Common myeloid progenitor, CD34-positive (primary cell): ENCODE data around the gene PIANP.
A peak's percentile ranks its signal among the peaks of the same experiment; 100 is the strongest.
"Not testable (repeated sequence)": the region's sequence is repeated elsewhere in the genome, so short reads cannot be mapped to it uniquely, and the experiment has no call there.

Experiments used
- CTCF ChIA-PET: fragments of 350-600 bp; sonication (Branson Sonifier 250); formaldehyde crosslinking; loops from one replicate; lab custom pipeline; 2021; ENCODE audit warnings: antibody characterized with exemption; lab: Charles Lee
- POLR2A ChIA-PET: fragments of 350-600 bp; sonication (Branson Sonifier 250); formaldehyde crosslinking; loops from one replicate; lab custom pipeline; 2021; ENCODE audit warnings: antibody characterized with exemption; lab: Charles Lee
- DNase-seq, 3 donors: peaks; one replicate each; pipeline versions ENCODE4 v3.0.0 to v3.0.0-alpha.2; 2013
- H3K27ac ChIP-seq, 2 experiments: 1 replicate in 1 of 2; 2 replicates in 1 of 2; pipeline ENCODE4 v1.7.0; 2013; ENCODE audit warnings: inconsistent platforms in 2 of 2, low read length in 2 of 2, mild to moderate bottlenecking in 2 of 2, low read depth in 1 of 2, moderate library complexity in 1 of 2; ENCODE audit not compliant: severe bottlenecking in 2 of 2, insufficient read depth in 1 of 2, poor library complexity in 1 of 2
- H3K27me3 ChIP-seq, 5 experiments: replicated peaks in 2 of 5; 1 replicate in 3 of 5; 2 replicates in 2 of 5; pipeline versions ENCODE4 v1.6.1 to v1.7.0; 2013; ENCODE audit warnings: low read length in 4 of 5, mild to moderate bottlenecking in 2 of 5, moderate library complexity in 2 of 5, inconsistent platforms in 1 of 5; ENCODE audit not compliant: insufficient read depth in 5 of 5, control insufficient read depth in 4 of 5
- H3K36me3 ChIP-seq, 4 experiments: 1 replicate in 2 of 4; 2 replicates in 2 of 4; pipeline versions ENCODE4 v1.6.1 to v1.7.0; 2013; ENCODE audit warnings: low read length in 3 of 4, control low read depth in 1 of 4, mild to moderate bottlenecking in 1 of 4; ENCODE audit not compliant: control insufficient read depth in 4 of 4, insufficient read depth in 4 of 4
- H3K4me1 ChIP-seq, 4 experiments: 1 replicate in 3 of 4; 2 replicates in 1 of 4; pipeline versions ENCODE4 v1.6.1 to v1.7.1; 2013; ENCODE audit warnings: low read length in 3 of 4, mild to moderate bottlenecking in 3 of 4, control low read depth in 1 of 4, inconsistent platforms in 1 of 4, moderate library complexity in 1 of 4; ENCODE audit not compliant: control insufficient read depth in 4 of 4, insufficient read depth in 4 of 4; ENCODE audit errors: control extremely low read depth in 1 of 4
- H3K4me3 ChIP-seq, 7 experiments: 1 replicate in 4 of 7; 2 replicates in 3 of 7; pipeline versions ENCODE4 v1.5.1 to v1.7.0; 2013; ENCODE audit warnings: mild to moderate bottlenecking in 7 of 7, low read length in 6 of 7, moderate library complexity in 6 of 7, inconsistent platforms in 2 of 7, low read depth in 2 of 7, control low read depth in 1 of 7; ENCODE audit not compliant: insufficient read depth in 4 of 7, control insufficient read depth in 1 of 7; ENCODE audit errors: extremely low read depth in 1 of 7
- H3K9me3 ChIP-seq, 5 experiments: 1 replicate in 4 of 5; 2 replicates in 1 of 5; pipeline versions ENCODE4 v1.6.1 to v1.7.1; 2013; ENCODE audit warnings: low read length in 4 of 5, mild to moderate bottlenecking in 2 of 5, inconsistent platforms in 1 of 5, low read depth in 1 of 5, moderate library complexity in 1 of 5; ENCODE audit not compliant: control insufficient read depth in 4 of 5, insufficient read depth in 2 of 5; ENCODE audit errors: control extremely low read depth in 1 of 5
- WGBS: methylation state at CpG from one replicate; pipeline ENCODE4 v1.1.5; 2013; ENCODE audit not compliant: insufficient coverage; 5-methylcytosine and 5-hydroxymethylcytosine counted together

The PIANP gene

DNA sequence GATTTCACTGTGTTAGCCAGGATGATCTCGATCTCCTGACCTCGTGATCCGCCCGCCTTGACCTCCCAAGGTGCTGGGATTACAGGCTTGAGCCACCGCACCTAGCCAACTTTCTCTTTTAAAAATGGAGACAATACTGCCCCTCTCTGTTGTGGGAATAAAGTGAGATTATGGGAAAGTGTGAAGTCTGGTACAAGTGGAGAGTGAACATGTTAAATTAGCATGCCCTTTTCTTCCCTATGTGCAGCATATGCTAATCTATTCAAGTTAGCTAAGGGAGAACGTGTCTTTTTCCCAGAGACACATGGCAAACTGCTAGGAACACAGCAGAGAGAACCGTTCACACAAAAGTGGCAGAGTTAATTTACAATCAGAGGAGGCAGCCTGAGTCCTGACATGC is 24.7 kb upstream of the PIANP start:
- ChIA-PET CTCF (interaction anchor here (1.2 to 3.8 kb wide), 7 partner anchors 8 to 147 kb away, joined by 3 to 26 read pairs (median 6); partner anchors contain the start of genes MLF2 and SPSB2), POLR2A (no interaction called here)
- Histone ChIP-seq H3K36me3 (peaks cover 5 to 34% (median 31%) of the 10 kb centered on the region in 4 experiments), H3K4me1 (peaks cover 8 to 23% (median 13%) of the 10 kb centered on the region in 4 experiments), H3K27ac (no peak overlapping the region), H3K9me3 (no peaks in the 10 kb centered on the region), H3K4me3 (no peak overlapping the region), H3K27me3 (no peaks in the 10 kb centered on the region)
- DNase-seq, result no peak
- 91% methylated on average over 3 of the region's 7 CpGs for WGBS

DNA sequence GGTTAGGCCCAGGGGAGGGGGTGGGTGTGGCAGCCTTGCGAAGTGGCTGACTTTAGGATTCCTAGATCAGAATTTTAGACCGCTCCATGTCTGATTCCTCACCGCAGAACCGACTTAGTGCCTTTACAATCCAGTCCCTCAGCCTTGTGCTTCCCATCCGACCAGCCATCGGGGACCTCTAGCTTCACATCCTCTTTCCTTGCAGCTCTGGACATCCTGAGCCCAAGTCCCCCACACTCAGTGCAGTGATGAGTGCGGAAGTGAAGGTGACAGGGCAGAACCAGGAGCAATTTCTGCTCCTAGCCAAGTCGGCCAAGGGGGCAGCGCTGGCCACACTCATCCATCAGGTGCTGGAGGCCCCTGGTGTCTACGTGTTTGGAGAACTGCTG is 23.8 kb upstream of the PIANP start:
- ChIA-PET CTCF (interaction anchor here (0.6 to 3.8 kb wide), 10 partner anchors 9 to 173 kb away, joined by 3 to 26 read pairs (median 6); partner anchors contain the start of genes MLF2 and ZNF384), POLR2A (interaction anchor here (0.6 to 2.0 kb wide), 7 partner anchors 21 to 68 kb away, joined by 3 to 33 read pairs (median 4); partner anchors contain the start of genes MLF2 and ZNF384)
- peak overlapping the region; percentile 40 to 87 for H3K27ac ChIP-seq
- no peaks in the 10 kb centered on the region for H3K9me3 ChIP-seq
- H3K36me3 ChIP-seq, result peaks cover 5 to 24% (median 21%) of the 10 kb centered on the region in 4 experiments
- H3K27me3 ChIP-seq, result no peaks in the 10 kb centered on the region
- no peak for DNase-seq
- H3K4me3 ChIP-seq, result peak overlapping the region; percentile 28 to 91 (median 71)
- H3K4me1 ChIP-seq, result peaks cover 8 to 23% (median 13%) of the 10 kb centered on the region in 4 experiments
- WGBS, result 1% methylated on average over 9 of the region's 10 CpGs

DNA sequence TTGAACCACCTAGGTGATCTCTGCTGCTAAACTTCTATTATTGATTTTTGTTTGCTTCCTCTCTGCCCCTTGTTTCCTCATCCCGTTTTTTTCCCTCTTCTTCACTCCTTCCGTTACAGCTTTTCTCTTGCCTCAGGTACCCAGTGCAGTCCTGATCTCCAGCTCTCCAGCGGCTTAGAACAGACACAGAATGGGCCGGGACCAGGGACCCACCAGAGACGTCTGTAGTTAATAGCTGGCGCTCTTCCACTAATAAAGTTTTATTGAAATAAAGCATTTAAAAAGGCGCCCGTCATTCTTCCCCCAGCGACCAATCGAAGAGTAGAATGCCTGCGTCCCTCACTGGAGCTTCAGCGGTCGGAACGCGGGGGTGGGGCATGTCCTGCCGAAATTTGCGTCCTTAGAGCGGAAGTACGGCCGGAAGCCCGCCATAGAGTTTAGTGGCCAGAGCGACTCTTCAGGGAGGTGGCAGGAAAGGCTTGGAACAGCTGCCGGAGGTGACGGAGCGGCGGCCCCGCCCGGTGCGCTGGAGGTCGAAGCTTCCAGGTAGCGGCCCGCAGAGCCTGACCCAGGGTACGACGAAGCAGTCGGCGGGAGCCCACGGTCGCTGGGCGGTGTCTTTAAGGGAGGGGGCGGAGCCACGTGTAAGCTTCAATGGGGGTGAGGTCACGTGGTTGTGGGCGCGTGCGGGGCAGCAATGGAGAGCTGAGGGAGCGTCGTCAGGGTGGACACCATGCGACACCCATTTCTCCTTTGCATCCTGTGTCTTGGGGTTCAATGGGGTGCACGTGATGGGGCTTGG is 23.2 kb upstream of the PIANP start, which contains the start of gene COPS7A:
Gene COPS7A, plus strand, starts transcription at position 440 of the 802 bp plus-strand sequence. CDS start 611 bp downstream, outside the sequence.
- Histone ChIP-seq H3K4me1 (peaks cover 8 to 23% (median 13%) of the 10 kb centered on the region in 4 experiments), H3K27ac (peak within 1 kb of the TSS; percentile 51 to 87), H3K4me3 (peak within 1 kb of the TSS; percentile 37 to 91 (median 75)), H3K9me3 (no peaks in the 10 kb centered on the region), H3K27me3 (no peaks in the 10 kb centered on the region), H3K36me3 (peaks cover 5 to 18% (median 15%) of the 10 kb centered on the region in 4 experiments)
- WGBS, result under 1% methylated on average over 45 of the region's 49 CpGs
- ChIA-PET POLR2A (interaction anchor here (0.6 to 2.0 kb wide), 7 partner anchors 22 to 253 kb away, joined by 3 to 33 read pairs (median 4); partner anchors contain the start of genes MLF2, VAMP1 and ZNF384), CTCF (interaction anchor here (0.6 to 3.8 kb wide), 13 partner anchors 9 to 174 kb away, joined by 3 to 26 read pairs (median 3); partner anchors contain the start of genes MLF2 and ZNF384)
- DNase-seq, result peak; percentile 99 to 100 (median 100)

- H3K4me3 ChIP-seq, result peak overlapping the region in 2 of 7 experiments; percentile 75 to 91
- DNase-seq, result no peak
Measured at GRCh38 chr12:6722863-6723262, 22.2 kb upstream of the PIANP start.

DNA sequence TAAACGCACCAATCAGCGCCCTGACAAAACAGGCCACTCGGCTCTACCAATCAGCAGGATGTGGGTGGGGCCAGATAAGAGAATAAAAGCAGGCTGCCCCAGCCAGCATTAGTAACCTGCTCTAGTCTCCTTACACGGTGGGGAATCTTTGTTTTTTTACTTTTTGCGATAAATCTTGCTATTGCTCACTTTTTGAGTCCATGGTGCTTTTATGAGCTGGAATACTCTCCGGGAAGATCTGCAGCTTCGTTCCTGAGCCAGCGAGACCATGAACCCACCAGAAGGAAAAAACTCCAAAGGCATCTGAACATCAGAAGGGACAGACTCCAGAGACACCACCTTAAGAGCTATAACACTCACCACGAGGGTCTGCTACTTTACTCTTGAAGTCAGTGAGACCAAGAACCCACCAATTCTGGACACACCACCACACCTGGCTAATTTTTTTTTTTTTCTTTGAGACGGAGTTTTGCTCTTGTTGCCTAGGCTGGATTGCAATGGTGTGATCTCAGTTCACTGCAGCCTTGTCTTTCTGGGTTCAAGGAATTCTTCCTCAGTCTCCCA is 16.3 kb upstream of the PIANP start:
- POLR2A ChIA-PET, result interaction anchor here (0.6 kb wide), 1 partner anchor 144 kb away, joined by 3 read pairs; no protein-coding TSS in a partner anchor
- WGBS, result 80% methylated on average over 4 of the region's 10 CpGs

More at GRCh38 chr12:6722863-6723262, 22.2 kb upstream of the PIANP start:
- Histone ChIP-seq H3K36me3 (peaks cover 3 to 9% (median 7%) of the 10 kb centered on the region in 4 experiments), H3K4me1 (peaks cover 8 to 23% (median 13%) of the 10 kb centered on the region in 4 experiments), H3K9me3 (no peaks in the 10 kb centered on the region), H3K27ac (peak overlapping the region in 1 of 2 experiments; percentile 87), H3K27me3 (no peaks in the 10 kb centered on the region)
- ChIA-PET CTCF (interaction anchor here (0.7 to 3.8 kb wide), 9 partner anchors 8 to 160 kb away, joined by 3 to 26 read pairs (median 6); partner anchors contain the start of genes MLF2 and ZNF384), POLR2A (interaction anchor here (1.4 to 2.0 kb wide), 2 partner anchors 30 to 34 kb away, joined by 10 to 33 read pairs; partner anchors contain the start of genes MLF2 and ZNF384)
- 94% methylated on average over 2 of the region's 3 CpGs for WGBS

DNA sequence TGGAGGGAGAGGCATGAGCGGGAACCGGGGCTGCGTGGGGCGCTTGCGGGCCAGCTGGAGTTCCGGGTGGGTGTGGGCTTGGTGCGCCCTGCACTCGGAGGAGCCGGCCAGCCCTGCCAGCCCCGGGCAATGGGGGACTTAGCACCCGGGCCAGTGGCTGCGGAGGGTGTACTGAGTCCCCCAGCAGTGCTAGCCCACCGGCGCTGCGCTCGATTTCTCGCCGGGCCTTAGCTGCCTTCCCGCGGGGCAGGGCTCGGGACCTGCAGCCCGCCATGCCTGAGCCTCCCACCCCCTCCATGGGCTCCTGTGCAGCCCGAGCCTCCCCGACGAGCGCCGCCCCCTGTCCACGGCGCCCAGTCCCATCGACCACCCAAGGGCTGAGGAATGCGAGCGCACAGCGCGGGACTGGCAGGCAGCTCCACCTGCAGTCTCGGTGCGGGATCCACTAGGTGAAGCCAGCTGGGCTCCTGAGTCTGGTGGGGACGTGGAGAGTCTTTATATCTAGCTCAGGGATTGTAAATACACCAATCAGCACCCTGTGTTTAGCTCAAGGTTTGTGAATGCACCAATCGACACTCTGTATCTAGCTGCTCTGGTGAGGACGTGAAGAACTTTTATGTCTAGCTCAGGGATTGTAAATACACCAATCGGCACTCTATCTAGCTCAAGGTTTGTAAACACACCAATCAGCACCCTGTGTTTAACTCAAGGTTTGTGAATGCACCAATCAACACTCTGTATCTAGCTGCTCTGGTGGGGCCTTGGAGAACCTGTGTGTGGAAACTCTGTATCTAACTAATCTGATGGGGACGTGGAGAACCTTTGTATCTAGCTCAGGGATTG is 15.6 kb upstream of the PIANP start:
- WGBS, result no CpG with 5 or more reads among the region's 41 CpGs
- H3K4me1 ChIP-seq, H3K4me3 ChIP-seq, POLR2A ChIA-PET, H3K9me3 ChIP-seq, DNase-seq, H3K27me3 ChIP-seq, H3K27ac ChIP-seq, H3K36me3 ChIP-seq: not testable (repeated sequence)
- CTCF ChIA-PET, result interaction anchor here (0.8 to 1.7 kb wide), 3 partner anchors 20 to 56 kb away, joined by 3 read pairs; no protein-coding TSS in a partner anchor

More for the DNA sequence above, 16.3 kb upstream of the PIANP start:
- CTCF ChIA-PET, result interaction anchor here (0.8 kb wide), 1 partner anchor 37 kb away, joined by 3 read pairs; no protein-coding TSS in a partner anchor
- Histone ChIP-seq H3K9me3 (no peaks in the 10 kb centered on the region), H3K27ac (no peak overlapping the region), H3K36me3 (no peaks in the 10 kb centered on the region), H3K27me3 (no peaks in the 10 kb centered on the region), H3K4me1 (no peaks in the 10 kb centered on the region), H3K4me3 (no peak overlapping the region)
- DNase-seq, result no peak
